Sigmoid colon (tissue), 7 donors: Measurements from ENCODE around the gene HMGN3. TPM values are rescaled to one million over a fixed set of nuclear protein-coding genes. Genes with fewer than 3 reads are reported as not detected.

Source experiments
- DNase-seq: peaks from one replicate; pipeline ENCODE4 v3.0.0-alpha.2; 2019
- H3K27ac ChIP-seq, 4 donors: fragments of 200-600 bp; sonication (generic); one replicate each; pipeline ENCODE4 v1.5.1; 2016 to 2019; ENCODE audit warnings: mild to moderate bottlenecking in 1 of 4
- H3K27me3 ChIP-seq, 3 donors: fragments of 200-600 bp; sonication (generic); one replicate each; pipeline ENCODE4 v1.5.1; 2019; ENCODE audit warnings: mild to moderate bottlenecking in 1 of 3
- H3K36me3 ChIP-seq, 4 donors: fragments of 200-600 bp; sonication (generic); one replicate each; pipeline ENCODE4 v1.5.1; 2016 to 2019
- H3K4me1 ChIP-seq, 4 donors: fragments of 200-600 bp; sonication (generic); one replicate each; pipeline ENCODE4 v1.5.1; 2017 to 2019
- H3K4me3 ChIP-seq, 4 donors: fragments of 200-600 bp; sonication (generic); one replicate each; pipeline ENCODE4 v1.5.1; 2017 to 2019; ENCODE audit warnings: mild to moderate bottlenecking in 2 of 4, moderate library complexity in 1 of 4
- H3K9me3 ChIP-seq, 4 donors: fragments of 200-600 bp in 3 of 4; sonication (generic) in 3 of 4; one replicate each; pipeline versions ENCODE4 v1.5.1 to v1.6.1; 2013 to 2019
- EP300 ChIP-seq, 4 donors: sonication (generic); formaldehyde crosslinking; IDR thresholded peaks; one replicate each; pipeline ENCODE4 v1.6.1; 2017; ENCODE audit warnings: antibody characterized with exemption in 4 of 4
- POLR2A ChIP-seq, 2 donors: fragments of 450-650 bp; IDR thresholded peaks; one replicate each; pipeline ENCODE4 v1.6.1; 2016; ENCODE audit warnings: antibody characterized with exemption in 2 of 2, mild to moderate bottlenecking in 2 of 2, moderate library complexity in 2 of 2
- POLR2AphosphoS5 ChIP-seq, 4 donors: sonication (generic); formaldehyde crosslinking; IDR thresholded peaks; one replicate each; pipeline ENCODE4 v1.6.1; 2017; ENCODE audit warnings: antibody characterized with exemption in 4 of 4
- WGBS, 2 donors: extraction: QIAGEN DNeasy Blood & Tissue Kit; methylation state at CpG; one replicate each; pipeline ENCODE4 v1.1.7; 2013; 5-methylcytosine and 5-hydroxymethylcytosine counted together
- intact Hi-C: fragments of 100-400 bp; cut with DNase I; formaldehyde crosslinking; loops from one replicate; pipeline ENCODE4 v1.15.1; 2023
- polyA plus RNA-seq, 3 donors: library from polyadenylated mRNA; stranded (reverse); fragments of 200-250 nt; gene quantifications; one replicate each; pipeline ENCODE4 v1.2.3, GENCODE V29; 2013
- total RNA-seq, 4 donors: library from RNA; depleted of rRNA; stranded (reverse); fragments of >200 nt; gene quantifications; one replicate each; pipeline ENCODE4 v1.1.0, GENCODE V29; 2016
- TF ChIP-seq, protein P1 (sequence below), 4 experiments: fragments of 450-650 bp in 3 of 4; fragments of 200-600 bp in 1 of 4; IDR thresholded peaks; one replicate each; pipeline ENCODE4 v1.5.1; 2016 to 2019; ENCODE audit warnings: antibody characterized with exemption in 4 of 4, mild to moderate bottlenecking in 3 of 4, moderate library complexity in 2 of 4
- donor health status: healthy with polysubstance abuse.
- donor health status: Bipolar disorder and iron deficiency.
- donor health status: healthy.

Gene HMGN3
- total and polyA plus RNA-seq, 7 donors = 49.9 to 82.8 (median 69.4) TPM

DNA sequence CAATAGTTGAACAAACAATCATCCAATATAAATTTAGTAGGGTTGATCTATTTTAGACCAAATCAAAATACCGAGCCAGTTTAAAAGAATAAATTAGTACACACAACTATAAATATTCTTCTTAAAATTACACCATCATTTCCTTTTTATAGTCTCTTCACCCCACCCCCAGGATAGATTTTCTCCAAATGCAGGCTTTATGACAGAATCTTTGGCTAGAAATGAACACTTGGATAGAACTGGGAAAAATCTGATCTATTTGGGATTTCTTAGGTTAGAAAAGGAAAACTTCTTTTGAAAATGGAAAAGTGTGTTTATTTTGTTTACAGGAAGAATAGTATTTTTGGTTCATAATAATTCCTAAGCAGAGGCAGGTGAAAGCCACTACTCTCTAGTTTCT lies 74.6 kb downstream of the HMGN3 start:
- Histone ChIP-seq H3K4me1 (no peaks in the 10 kb centered on the region), H3K4me3 (no peak overlapping the region), H3K9me3 (no peaks in the 10 kb centered on the region), H3K36me3 (no peaks in the 10 kb centered on the region), H3K27me3 (no peaks in the 10 kb centered on the region), H3K27ac (no peak overlapping the region)
- DNase-seq = no peak
- no peak for TF ChIP-seq EP300 (IDR thresholded peaks at IDR 0.05)
- TF ChIP-seq, protein P1, sequence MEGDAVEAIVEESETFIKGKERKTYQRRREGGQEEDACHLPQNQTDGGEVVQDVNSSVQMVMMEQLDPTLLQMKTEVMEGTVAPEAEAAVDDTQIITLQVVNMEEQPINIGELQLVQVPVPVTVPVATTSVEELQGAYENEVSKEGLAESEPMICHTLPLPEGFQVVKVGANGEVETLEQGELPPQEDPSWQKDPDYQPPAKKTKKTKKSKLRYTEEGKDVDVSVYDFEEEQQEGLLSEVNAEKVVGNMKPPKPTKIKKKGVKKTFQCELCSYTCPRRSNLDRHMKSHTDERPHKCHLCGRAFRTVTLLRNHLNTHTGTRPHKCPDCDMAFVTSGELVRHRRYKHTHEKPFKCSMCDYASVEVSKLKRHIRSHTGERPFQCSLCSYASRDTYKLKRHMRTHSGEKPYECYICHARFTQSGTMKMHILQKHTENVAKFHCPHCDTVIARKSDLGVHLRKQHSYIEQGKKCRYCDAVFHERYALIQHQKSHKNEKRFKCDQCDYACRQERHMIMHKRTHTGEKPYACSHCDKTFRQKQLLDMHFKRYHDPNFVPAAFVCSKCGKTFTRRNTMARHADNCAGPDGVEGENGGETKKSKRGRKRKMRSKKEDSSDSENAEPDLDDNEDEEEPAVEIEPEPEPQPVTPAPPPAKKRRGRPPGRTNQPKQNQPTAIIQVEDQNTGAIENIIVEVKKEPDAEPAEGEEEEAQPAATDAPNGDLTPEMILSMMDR (IDR thresholded peaks at IDR 0.05) = no peak
- no peak for TF ChIP-seq POLR2A (IDR thresholded peaks at IDR 0.05)
- no peak for TF ChIP-seq POLR2AphosphoS5 (IDR thresholded peaks at IDR 0.05)
- intact Hi-C loops = no loop called here
- 83 to 87% methylated on average over 1 of the region's 1 CpG for WGBS, 2 donors

DNA sequence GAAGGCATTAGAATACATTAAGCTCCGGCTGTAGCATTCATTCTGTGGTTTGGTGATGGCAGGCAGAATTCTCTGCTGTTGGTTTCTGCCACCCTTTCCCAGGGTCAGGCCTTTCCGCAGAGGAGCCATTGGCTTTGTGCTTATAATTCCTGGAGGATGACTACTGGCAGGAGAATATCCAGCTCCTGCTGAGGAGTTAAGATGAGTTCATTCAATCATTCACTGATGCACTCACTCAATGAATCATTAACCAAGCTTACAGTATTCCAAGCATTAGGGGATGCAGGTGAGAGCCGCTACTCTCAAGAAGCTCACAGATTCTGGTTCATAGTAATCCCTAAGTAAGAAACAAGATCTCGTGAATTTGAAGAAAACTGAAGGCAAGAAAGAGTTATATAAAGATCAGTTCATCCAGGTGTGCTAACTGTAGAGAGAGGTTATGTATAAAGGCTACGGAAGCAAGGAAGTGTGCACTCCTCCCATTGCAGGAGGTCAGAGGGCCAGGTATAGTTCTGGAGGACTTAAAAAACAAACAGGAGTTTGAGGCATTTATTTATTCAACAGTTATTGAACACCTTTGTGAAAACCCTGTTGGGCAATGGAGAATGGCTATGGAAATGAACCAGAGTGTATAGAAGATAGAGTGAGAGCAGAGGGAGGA lies 75.5 kb downstream of the HMGN3 start:
- no peak for TF ChIP-seq POLR2A (IDR thresholded peaks at IDR 0.05)
- Histone ChIP-seq H3K36me3 (no peaks in the 10 kb centered on the region), H3K4me1 (no peaks in the 10 kb centered on the region), H3K27ac (no peak overlapping the region), H3K4me3 (no peak overlapping the region), H3K27me3 (no peaks in the 10 kb centered on the region), H3K9me3 (no peaks in the 10 kb centered on the region)
- DNase-seq = no peak
- intact Hi-C loops = no loop called here
- WGBS, 2 donors = 52 to 76% methylated on average over 5 of the region's 5 CpGs

GRCh38 chr6:79157961-79158644 lies 76.4 kb downstream of the HMGN3 start:
- H3K4me1 ChIP-seq = no peaks in the 10 kb centered on the region
- DNase-seq = no peak
- 58 to 69% methylated on average over 3 of the region's 3 CpGs for WGBS, 2 donors
- intact Hi-C loops = no loop called here
- H3K27me3 ChIP-seq = no peaks in the 10 kb centered on the region
- no peaks in the 10 kb centered on the region for H3K9me3 ChIP-seq
- no peaks in the 10 kb centered on the region for H3K36me3 ChIP-seq
- TF ChIP-seq POLR2AphosphoS5 (IDR thresholded peaks at IDR 0.05) (no peak), POLR2A (IDR thresholded peaks at IDR 0.05) (no peak), EP300 (IDR thresholded peaks at IDR 0.05) (no peak)
- TF ChIP-seq, protein P1 (IDR thresholded peaks at IDR 0.05) = no peak
- no peak overlapping the region for H3K4me3 ChIP-seq
- H3K27ac ChIP-seq = no peak overlapping the region

DNA sequence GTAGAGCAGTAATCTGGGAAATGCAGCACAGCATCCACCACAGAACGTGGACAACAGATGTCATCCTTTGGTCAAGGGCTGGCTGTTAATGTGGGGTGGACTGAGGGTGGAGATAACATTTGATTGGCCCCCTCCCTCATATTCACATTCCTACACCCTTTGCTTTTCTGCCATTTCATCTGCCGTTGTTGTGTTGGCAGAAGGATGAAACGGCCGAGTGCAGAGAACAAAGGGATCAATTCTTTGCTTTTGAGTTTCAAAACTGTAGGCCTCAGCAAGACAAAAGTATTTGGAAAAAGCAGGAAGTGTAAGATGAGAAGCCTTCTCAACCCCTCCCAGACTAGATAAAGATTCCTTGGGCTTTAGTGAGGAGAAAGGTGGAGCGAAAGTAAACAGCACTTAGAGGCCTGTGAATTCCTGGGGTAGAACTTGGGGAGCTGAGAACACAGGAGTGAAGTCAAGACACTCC lies 82.2 kb downstream of the HMGN3 start:
- intact Hi-C loops = no loop called here
- H3K4me3 ChIP-seq = no peak overlapping the region
- no peaks in the 10 kb centered on the region for H3K36me3 ChIP-seq
- H3K4me1 ChIP-seq = no peaks in the 10 kb centered on the region
- TF ChIP-seq EP300 (IDR thresholded peaks at IDR 0.05) = no peak
- TF ChIP-seq, protein P1 (IDR thresholded peaks at IDR 0.05) = no peak
- TF ChIP-seq POLR2AphosphoS5 (IDR thresholded peaks at IDR 0.05) = no peak
- no peak for TF ChIP-seq POLR2A (IDR thresholded peaks at IDR 0.05)
- H3K27me3 ChIP-seq = no peaks in the 10 kb centered on the region
- no peak overlapping the region for H3K27ac ChIP-seq
- DNase-seq = no peak
- H3K9me3 ChIP-seq = no peaks in the 10 kb centered on the region
- 45 to 51% methylated on average over 5 of the region's 5 CpGs for WGBS, 2 donors

Other genes starting within 250 kb of the HMGN3 start
- gene PHIP, start 156.4 kb downstream of the HMGN3 start, total RNA-seq = 10 to 100 TPM; 31.6 to 41.7 (median 37.1) TPM
- 1 to 10 TPM; 2.5 to 7.3 (median 3.0) TPM for gene PHIP, start 156.4 kb downstream of the HMGN3 start, polyA plus RNA-seq